ENCODE results near the gene SLC16A12.
"Not testable (repeated sequence)": the region's sequence is repeated elsewhere in the genome, so short reads cannot be mapped to it uniquely, and the experiment has no call there.

SLC16A12 gene

DNA sequence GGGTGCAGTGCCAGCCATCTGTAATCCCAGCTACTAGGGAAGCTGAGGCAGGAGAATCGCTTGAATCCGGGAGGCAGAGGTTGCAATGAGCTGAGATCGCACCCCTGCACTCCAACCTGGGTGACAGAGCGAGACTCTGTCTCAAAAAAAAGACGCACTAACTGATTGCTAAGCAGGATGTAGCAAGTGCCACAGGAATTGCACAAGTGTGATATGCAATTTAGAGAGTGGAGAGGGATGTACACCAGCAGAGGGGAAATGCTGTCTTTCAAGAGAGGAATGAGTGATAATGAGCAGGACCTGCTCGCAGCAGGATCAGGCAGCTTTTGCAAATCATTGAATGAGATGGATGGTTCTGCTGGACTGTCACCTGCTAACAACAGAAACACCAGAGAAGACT is 13.3 kb upstream of the SLC16A12 start:
- DNase-seq (ENCODE audit: low read depth in 2 of 2), result no peak

DNA sequence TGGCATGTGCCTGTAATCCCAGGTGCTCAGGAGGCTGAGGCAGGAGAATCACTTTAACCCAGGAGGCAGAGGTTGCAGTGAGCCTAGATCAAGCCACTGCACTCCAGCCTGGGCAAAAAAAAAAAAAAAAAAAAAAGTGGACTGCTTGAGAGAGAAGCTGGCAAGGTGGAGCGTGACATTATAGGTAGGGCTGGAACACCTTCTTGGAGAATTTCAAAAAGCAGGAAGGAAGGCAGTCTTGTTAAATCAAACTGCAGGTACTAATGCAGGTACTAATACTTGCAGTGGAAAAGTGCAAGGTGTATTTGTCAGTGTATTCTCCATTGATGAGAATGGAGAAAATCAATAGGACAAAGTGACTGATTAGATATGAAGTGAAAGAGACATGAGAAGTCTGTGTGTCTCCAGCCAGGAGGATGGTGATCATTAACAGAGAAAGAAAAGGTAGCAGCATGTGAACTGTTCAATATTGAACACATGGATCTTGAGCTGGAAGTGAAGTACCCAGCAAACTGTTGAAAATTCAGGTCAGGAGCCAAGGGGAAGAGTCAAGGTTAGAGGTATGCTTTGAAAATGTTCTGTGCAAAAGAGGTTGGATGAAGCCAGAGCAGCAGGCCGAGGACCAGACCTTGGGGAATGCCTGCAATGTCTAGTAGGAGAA is 12.6 kb upstream of the SLC16A12 start:
- no peak for DNase-seq (ENCODE audit: low read depth in 2 of 2)

DNA sequence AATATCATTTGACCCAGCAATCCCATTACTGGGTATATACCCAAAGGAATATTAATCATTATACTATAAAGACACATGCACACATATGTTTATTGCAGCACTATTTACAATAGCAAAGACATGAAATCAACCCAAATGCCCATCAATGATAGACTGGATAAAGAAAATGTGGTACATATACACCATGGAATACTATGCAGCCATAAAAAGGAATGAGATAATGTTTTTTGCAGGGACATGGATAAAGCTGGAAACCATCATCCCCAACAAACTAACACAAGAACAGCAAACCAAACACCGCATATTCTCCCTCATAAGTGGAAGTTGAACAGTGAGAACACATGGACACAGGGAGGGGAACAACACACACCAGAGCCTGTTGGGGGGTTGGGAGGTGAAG is 11.3 kb upstream of the SLC16A12 start:
- DNase-seq (ENCODE audit: low read depth in 2 of 2), result not testable (repeated sequence)

DNA sequence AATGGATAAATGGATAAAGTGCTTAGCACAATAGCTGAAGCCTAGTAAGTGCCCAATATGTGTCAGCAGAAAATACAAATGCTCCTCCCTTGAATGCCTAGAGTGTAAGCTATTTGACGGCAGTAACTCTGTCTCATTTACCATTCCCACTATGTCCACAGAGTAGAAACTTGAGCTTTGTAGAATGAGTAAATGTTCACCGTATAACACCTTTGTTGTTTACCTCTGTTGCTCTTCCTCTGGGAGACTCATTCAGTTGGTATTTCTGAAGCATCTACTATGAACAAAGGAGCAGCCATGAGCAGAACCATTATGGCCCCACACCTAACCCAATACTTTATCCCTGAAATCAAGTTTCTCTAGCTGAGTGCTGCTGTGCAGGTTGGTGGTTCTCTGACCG is 8.4 kb upstream of the SLC16A12 start:
- DNase-seq (ENCODE audit: low read depth in 2 of 2), result no peak

DNA sequence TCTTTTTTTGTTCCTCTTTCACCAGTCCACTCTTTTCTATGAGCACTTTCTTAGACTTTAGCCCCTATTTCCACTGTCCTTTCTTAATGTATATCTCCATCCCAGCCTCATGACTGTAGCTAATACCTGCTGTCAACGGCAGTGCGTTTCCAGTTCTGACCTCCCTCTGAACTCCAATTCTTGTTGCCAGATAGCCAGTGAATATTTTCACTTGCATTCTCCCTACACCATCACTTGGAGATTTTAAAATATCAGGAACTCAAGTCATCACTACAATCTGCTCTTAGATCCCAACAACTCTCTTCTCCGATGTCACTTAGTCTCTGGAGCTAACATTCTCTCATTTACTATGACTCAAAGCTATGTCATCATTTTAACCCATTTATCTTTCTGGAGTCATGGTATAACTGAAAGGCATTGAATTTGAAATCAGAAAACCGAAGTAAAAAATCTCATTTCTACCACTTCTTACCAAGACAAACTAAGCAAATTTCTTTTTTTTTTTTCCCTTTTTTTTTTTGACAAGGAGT is 5.1 kb upstream of the SLC16A12 start:
- no peak for DNase-seq (ENCODE audit: low read depth in 2 of 2)

DNA sequence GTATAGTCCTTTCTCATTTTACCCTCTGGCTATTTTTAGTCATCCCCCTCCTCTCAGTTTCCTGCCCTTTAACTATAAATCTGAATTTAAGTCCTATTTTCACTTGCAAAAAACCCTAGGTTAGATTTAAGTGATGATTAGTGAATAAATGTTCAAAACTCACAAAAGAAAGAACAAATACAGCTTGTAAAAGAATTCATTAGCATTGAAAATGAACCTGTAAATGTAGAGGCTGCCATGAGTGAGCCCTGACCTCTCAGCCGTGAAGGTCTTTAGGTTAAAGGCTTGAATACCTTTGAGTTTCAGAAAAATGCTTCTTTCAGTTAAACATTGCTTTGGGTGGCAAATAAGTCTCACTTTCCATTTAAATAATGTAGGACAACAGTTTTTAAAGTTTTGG is 2.0 kb upstream of the SLC16A12 start:
- DNase-seq (ENCODE audit: low read depth in 2 of 2), result no peak

DNA sequence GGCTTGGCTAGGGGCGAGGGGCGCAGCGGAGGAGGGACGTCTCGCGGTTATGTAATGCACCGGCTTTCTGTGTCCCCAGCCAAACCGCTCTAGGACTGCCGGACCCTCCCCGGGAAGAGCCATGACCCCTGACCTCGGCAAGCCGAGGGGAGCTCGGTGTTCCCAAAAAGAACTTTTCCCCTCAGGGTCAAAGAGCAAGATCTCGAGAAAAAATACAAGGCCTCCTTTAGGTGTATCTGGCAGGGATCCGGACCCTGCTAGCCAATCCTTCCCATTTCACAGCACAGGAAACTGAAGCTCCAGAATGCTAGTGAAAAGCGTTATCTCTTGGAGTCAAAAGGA is 590 bp upstream of the SLC16A12 start:
- DNase-seq (ENCODE audit: low read depth in 2 of 2), result no peak

DNA sequence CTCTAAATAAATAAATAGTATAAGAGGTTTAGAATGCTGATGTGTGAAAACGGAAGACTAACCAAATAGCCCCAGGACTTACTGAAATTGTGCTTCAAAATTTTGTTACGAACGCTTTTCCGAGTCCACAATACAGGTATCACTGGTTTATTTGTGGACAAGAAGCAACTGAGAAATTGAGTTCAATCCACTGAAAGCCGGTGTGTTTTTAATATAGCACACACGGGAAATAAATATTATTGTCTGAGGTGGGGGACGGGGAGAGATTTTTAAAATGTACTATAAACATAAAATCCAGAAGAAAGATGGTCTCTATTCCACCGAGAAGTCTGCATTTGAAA is 598 bp downstream of the SLC16A12 start:
- DNase-seq (ENCODE audit: low read depth in 2 of 2), result no peak

DNA sequence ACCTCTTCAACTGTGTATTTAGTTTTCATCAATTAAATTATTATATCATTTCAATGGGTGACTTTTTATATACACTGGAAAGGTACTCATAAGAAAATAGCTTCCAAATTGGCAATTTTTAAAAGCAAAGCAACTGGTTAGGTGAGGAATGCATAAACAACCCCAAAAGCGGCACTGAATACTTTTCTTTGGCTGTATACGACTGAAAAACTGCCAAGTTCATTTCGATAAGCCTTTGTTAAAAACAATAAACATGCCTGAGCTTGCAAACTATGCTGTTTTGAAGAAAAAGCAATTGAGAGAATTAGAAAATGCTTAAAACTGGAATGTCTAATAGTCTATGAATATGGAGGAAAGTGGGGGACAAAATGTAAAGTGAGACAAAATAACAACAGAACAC is 2.9 kb downstream of the SLC16A12 start:
- DNase-seq (ENCODE audit: low read depth in 2 of 2), result no peak

DNA sequence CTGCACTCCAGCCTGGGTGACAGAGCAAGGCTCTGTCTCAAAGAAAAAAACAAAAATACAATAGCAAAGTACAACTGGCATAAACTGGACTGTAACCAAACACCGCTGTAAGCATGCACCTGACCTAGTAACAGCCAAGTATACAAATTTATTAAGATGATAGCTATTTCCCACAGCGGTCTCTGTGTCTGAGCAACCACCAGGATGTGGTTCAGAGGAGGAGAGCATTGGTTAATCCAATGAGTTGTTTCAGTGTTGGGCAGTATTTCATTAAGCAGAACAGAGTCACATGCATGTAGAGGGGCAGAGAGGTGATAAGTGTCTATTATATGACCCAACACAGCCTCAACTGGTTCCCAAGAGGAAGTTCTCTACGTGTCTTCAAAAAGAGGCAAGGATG is 4.0 kb downstream of the SLC16A12 start:
- DNase-seq (ENCODE audit: low read depth in 2 of 2), result no peak

DNA sequence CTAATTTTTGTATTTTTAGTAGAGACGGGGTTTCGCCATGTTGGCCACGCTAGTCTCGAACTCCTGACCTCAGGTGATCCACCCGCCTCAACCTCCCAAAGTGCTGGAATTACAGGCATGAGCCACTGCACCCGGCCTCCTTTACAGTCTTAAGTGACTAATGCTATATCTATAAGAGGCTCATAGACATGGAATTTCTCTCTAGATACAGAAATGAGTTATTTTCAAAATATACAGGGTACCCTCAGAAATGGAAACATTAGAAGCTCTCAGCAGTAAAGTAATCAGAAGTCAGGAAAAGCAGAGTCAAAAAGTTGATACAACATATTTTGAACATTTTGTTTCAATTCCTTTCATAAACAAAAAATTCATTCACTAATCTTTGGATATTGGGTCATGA is 5.7 kb downstream of the SLC16A12 start:
- DNase-seq (ENCODE audit: low read depth in 2 of 2), result not testable (repeated sequence)

DNA sequence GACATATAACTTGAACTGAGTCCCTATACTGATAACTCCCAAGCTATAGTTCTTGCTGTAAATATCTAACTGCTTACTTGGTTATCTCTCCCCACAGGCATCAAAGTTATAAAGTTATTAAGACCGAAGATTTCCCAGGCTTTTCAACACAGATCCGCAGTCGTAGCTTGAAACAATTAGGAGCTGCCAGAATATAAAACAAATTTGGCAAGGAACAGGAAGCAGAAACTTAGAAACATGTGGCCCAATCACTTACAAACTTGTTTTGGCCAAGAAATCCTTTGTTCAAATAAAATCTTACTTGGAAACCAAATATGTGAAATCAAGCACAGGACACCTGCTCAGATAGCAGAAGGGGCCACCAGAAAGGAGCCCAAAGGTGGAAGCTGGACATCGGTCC is 9.0 kb downstream of the SLC16A12 start:
- no peak for DNase-seq (ENCODE audit: low read depth in 2 of 2)

DNA sequence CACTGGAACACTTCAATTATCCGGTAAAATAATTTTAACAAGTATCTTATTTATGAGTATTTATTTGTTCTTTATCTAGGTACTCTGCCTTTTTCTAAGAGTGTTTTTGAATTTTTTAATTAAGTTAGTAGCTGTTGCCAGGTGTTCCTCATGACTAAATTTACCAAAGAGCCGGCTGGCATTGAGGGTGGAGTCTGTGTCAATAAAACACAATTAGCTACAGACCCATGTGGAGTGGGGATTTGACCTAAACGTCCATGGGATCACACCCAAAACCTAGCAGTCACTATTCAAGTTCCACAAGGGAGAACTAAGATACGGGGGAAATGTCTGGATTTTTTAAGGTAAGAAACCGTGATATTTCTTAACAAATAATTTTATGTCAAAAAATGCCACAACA is 9.8 kb downstream of the SLC16A12 start:
- no peak for DNase-seq (ENCODE audit: low read depth in 2 of 2)

DNA sequence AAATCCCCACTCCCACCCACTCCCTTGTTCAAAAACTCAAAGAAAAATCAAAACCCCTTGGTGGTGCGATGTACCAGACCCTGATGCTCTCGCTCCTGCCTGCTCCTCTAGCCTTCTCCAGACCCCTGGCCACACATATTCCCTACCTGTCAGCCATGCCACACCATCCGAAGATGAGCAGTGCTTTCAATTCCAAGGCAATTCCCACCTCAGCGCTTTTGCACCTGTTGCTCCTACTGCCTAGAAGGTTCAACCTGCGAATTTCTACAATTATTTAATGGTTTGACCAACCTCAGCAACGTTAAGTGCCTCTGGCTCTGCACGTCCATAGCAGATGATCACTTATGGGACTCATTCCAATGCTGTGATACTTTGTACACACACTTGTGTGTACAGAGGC is 11.1 kb downstream of the SLC16A12 start:
- no peak for DNase-seq (ENCODE audit: low read depth in 2 of 2)

DNA sequence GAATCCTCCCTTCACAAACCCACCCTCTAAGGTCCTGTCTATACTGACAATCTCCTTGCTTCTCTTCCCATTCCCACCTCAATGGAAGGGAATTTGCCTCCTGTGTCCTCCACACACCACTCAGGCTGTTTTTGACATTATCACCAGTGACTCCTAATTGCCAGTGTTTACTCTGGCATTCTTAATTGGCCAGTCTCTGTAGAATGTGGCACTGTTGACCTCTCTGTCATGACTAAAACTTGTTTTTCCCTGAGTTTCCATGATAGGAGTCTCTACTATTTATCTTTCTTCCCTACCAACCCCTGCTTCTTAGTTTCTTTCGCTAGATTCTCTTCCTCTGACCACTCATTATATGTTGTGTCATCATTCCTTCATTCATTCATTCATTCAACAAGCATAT is 12.1 kb downstream of the SLC16A12 start:
- no peak for DNase-seq (ENCODE audit: low read depth in 2 of 2)

DNA sequence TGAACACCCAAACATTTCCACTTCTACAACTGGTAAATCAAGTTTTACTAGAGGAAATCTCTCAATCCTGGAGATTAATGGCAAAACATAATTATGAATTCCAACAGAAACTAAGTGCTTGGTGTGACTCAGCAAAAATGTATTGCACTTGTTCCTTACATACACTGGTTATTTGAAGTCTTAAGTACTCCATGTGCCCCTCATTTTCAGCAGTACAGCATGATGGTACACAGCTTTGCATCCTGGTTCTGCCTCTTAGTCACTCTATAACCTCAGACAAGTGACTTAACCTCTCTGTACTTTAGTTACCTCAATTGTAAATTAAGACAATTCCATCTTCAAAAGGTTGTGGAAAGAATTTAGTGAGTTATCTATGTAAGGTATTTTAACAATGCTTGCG is 12.9 kb downstream of the SLC16A12 start:
- DNase-seq (ENCODE audit: low read depth in 2 of 2), result no peak

DNA sequence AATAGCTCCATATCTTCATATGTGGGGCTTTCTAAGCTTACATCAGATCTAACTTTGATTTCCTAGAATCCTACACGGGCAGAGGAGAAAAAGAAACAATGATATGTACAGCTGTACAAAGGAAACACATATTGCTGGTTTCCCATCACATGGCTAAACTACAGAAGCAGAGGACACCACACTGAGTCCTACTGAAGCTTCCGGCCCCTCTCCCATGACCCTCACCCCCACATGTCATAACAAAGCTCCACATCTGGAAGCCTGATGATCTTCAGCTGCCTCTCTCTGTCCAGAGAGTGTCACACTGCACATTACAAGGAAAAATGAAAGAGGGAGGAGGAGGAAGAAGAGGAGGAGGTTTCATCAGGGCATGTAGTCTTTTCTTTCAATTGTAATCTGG is 14.0 kb downstream of the SLC16A12 start:
- no peak for DNase-seq (ENCODE audit: low read depth in 2 of 2)

DNA sequence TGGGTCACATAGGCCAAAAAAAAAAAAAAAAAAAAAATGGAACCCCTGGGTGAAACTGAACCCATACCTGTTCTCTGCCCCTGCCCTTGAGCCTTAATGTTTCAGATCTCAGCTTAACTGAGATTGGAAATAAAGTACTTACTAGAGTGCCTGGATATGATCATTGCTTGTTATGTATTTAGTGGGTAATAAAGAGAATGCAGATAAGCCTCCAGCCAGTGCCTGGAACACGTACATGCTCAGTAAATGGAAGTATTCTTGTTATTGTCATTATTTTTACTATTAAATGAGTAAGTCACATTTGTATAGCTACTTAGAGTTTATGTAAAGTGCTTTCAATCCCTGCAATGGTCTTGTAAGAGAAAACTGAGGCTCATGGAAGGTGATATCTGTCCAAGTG is 14.7 kb downstream of the SLC16A12 start:
- DNase-seq (ENCODE audit: low read depth in 2 of 2), result no peak

DNA sequence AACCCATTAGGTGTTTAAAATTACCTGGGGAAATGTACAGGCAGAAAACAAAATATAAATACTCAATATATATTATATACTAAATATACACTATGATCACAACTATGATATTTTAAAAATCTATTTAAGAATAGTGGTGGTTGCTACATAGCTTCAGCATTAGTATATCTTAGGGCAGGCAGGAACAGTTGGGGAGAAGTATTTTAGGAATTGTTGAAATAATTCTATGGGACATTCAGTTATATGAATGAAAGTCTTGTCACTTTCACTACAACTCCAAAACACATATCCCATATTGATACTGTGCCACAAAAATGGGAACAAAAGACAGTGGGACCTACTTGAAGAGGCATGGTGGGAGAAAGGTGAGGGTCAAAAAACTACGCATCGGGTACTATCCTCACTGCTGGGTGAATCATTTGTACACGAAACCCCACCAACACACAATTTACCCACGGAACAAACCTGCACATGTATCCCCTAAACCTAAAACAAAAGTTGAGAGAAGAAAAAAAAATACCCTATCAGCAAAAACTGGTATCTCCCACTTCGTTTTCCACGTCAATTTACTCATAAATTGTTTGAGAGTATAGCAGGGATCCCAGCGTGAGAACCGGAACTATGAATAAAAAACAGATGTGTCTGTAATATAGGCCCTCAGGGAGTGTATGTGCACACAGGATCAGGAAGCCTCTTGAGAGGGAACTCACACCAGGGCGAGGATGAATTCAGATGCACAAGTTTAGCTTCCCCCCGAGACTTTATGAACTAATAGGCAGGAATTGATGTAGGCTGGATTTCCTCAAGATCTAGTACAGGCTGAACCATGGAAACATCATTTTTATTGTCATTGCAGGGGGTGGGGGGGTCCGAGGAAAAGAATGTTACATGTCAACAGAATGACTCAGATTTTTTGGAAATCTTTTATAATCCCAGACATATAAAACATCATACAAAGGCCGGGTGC is 16.2 kb downstream of the SLC16A12 start:
- peak; percentile 97 to 98 for DNase-seq (ENCODE audit: low read depth in 2 of 2)

DNA sequence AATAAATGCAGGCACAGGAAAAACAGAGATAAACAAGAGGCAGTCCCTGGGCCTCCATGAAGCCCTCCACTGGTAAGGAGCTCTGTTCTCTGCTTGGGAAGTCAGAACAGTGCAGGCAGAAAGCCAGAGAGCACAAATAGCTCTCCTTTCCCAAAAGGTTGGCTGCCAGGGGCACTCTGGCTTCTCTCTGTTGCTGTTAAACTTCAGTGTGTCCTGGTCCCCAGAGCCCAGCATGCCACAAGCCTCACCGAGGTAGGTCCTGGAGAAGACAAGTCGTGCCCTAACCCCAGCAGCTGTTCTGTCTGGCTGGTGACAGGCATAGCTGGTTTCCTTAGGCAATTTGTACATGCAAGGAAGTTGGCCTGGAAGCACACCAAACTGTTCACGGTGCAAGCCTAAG is 17.3 kb downstream of the SLC16A12 start:
- DNase-seq (ENCODE audit: low read depth in 2 of 2), result no peak

DNA sequence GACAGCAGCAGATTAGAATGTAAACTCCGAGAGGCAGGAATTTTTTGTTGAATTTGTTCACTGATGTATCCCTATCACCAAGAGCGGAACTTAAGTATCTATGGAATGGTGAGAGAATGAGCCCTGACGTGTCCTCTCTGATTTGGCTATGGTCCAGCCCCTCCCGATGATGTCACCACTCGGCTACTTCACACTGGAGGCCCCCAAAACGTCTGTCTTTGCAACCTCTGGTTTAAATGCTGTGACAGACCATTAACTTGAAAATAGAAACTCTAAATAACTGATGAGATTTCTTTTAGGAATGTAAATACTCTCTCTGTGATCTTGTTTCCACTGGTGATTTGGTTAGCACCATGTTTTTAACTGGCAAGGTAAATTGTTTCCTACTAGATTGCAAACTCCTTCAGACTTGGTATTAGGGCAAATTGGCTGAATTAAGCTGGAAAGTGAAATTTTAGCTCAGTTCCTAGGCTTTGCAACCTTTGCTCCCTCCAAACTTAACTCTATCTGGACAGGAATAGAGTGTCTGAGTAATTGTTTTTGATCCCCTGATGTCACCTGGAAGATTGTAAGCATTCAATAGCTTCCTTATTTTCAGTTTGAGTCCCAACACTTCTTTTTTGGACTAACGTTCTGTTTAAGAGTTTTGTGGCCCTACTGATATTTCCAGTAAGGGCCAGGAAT is 19.1 kb downstream of the SLC16A12 start:
- peak; percentile 77 to 78 for DNase-seq (ENCODE audit: low read depth in 2 of 2)

DNA sequence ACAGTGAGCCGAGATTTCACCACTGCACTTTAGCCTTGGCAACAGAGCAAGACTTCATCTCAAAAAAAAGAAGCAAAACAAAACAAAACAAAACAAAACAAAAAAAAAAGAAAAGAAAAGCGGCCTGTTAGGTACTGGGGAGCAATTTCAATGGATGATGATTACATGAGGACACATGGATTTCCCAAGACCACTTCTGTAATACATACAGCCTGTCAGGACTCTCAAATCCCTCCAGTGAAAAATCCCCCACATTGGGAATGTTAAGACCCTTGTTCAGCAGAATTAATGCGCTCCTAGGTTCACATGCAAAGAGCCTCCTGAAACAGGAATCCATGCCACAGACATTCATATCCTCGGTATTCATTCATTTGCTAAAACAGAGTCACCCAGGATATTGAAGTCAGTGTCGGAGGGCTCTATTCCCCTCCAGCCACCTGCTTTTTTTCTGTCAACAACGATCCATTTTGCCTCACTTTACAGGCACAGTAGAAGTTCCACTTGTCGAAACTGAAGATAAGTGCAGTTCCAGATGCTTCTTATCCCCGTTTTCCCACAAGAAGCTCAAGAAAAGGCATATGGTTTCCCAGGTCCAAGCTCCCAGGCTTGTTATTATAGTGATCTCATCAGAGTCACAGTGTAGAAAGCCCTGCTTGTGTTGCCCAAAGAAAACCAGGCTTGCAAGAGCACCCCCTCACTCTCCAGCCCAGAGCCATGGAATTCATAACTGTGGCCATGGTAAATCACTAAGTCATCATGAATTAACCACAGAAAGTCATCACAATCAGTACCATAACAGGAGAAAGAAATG is 20.2 kb downstream of the SLC16A12 start:
- peak; percentile 93 for DNase-seq (ENCODE audit: low read depth in 2 of 2)

All from fibroblast of skin of left quadriceps (primary cell).